ENCODE results near the gene EEF2K.

EEF2K gene

GRCh38 chr16:22333457-22333994 lies 127.4 kb downstream of the EEF2K start:
- Histone ChIP-seq H4K8ac (ENCODE audit: low read depth, low read length) (no peak overlapping the region), H2BK5ac (ENCODE audit: low read length) (no peak overlapping the region), H3K79me1 (ENCODE audit: low read depth, low read length) (no peaks in the 10 kb centered on the region), H3K4me1 (ENCODE audit: control insufficient read depth in 2 of 2, insufficient read depth in 1 of 2, low read depth in 1 of 2, low read length in 2 of 2) (no peaks in the 10 kb centered on the region), H3K23ac (ENCODE audit: low read depth, low read length, poor library complexity) (no peak overlapping the region), H2BK15ac (ENCODE audit: low read length) (no peak overlapping the region), H3K4me3 (ENCODE audit: low read length in 2 of 2) (no peak overlapping the region), H3K27ac (replicated peaks; ENCODE audit: low read length) (no peak overlapping the region), H3K36me3 (replicated peaks in 1 of 2; ENCODE audit: control insufficient read depth in 2 of 2, insufficient read depth in 2 of 2, low read length in 2 of 2) (peaks cover 36 to 70% of the 10 kb centered on the region in 2 donors), H2AFZ (ENCODE audit: low read length) (no peak overlapping the region), H2BK12ac (ENCODE audit: low read length) (no peak overlapping the region), H3K4ac (ENCODE audit: low read length) (no peak overlapping the region), H4K91ac (ENCODE audit: low read depth, low read length, poor library complexity) (no peak overlapping the region), H3K27me3 (ENCODE audit: control insufficient read depth in 3 of 3, insufficient read depth in 3 of 3, low read depth in 1 of 3, low read length in 3 of 3) (no peaks in the 10 kb centered on the region), H3K14ac (ENCODE audit: low read length) (no peak overlapping the region), H3K9ac (ENCODE audit: low read depth, low read length, poor library complexity) (no peak overlapping the region), H2AK5ac (ENCODE audit: low read depth, low read length) (no peak overlapping the region), H3K18ac (ENCODE audit: low read length) (no peak overlapping the region), H3K4me2 (ENCODE audit: insufficient read depth, low read length, poor library complexity, severe bottlenecking) (no peak overlapping the region), H3K9me3 (replicated peaks in 1 of 2; ENCODE audit: control insufficient read depth in 2 of 2, insufficient read depth in 1 of 2, low read depth in 1 of 2, low read length in 2 of 2) (peaks cover 17 to 26% of the 10 kb centered on the region in 2 donors), H2BK120ac (ENCODE audit: low read depth, low read length) (no peak overlapping the region)
- no peak for DNase-seq (ENCODE audit: low spot score)
- WGBS, 2 donors (ENCODE audit: extremely low coverage in 2 of 2, insufficient read length in 2 of 2, insufficient replicate concordance in 1 of 2): no CpG with 5 or more reads among the region's 6 CpGs

DNA sequence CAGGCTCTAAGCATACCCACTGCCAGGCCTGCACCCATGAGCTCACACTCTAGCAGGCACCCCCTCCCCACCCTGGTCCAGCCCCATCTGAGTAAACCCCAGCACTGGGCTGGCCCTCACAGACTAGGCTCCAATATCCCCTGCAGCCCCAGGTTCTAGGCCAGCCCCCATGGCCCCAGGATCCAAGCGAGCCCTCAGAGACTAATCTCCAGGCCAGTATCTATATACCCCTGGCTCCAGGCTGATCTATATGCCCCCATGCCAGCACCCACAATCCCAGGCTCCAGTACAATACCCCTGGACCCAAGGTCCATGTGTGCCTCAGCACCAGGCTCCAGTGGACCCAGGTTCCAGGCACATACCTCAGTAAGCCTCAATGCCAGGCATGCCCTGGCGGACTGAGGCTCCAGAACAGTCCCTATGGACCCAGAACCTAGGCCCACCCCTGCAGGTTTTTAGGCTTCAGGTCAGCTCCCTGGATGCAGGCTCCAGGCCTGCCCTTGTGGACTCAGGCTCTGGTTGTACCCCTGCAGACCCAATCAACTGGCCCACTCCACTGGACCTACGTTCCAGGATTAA lies 129.7 kb downstream of the EEF2K start:
- peaks cover 28 to 52% of the 10 kb centered on the region in 2 donors for H3K36me3 ChIP-seq (replicated peaks in 1 of 2; ENCODE audit: control insufficient read depth in 2 of 2, insufficient read depth in 2 of 2, low read length in 2 of 2)

DNA sequence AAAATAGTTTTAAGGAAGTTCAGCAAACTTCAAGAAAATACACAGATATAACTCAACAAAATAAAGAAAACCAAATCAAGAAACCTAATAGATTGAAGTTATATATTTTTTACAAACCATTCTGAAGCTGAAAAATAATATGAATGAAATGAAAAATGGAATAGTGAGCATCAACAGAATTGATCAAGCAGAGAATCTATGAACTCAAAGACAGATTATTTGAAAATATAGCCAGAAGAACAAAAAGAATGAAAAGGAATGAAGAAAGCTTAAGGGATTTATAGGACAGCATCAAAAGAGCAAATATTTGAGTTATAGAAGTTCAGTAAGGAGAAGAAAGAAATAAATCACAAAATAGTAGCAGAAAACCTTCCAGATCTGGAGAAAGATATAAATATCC lies 130.5 kb downstream of the EEF2K start:
- H3K18ac ChIP-seq (ENCODE audit: low read length): no peak overlapping the region
- H3K4me2 ChIP-seq (ENCODE audit: insufficient read depth, low read length, poor library complexity, severe bottlenecking): no peak overlapping the region
- H4K91ac ChIP-seq (ENCODE audit: low read depth, low read length, poor library complexity): no peak overlapping the region
- H2BK120ac ChIP-seq (ENCODE audit: low read depth, low read length): no peak overlapping the region
- H2BK12ac ChIP-seq (ENCODE audit: low read length): no peak overlapping the region
- H2BK15ac ChIP-seq (ENCODE audit: low read length): no peak overlapping the region
- no peak overlapping the region for H3K9ac ChIP-seq (ENCODE audit: low read depth, low read length, poor library complexity)
- H2AK5ac ChIP-seq (ENCODE audit: low read depth, low read length): no peak overlapping the region
- peaks cover 24 to 46% of the 10 kb centered on the region in 2 donors for H3K36me3 ChIP-seq (replicated peaks in 1 of 2; ENCODE audit: control insufficient read depth in 2 of 2, insufficient read depth in 2 of 2, low read length in 2 of 2)
- H3K23ac ChIP-seq (ENCODE audit: low read depth, low read length, poor library complexity): no peak overlapping the region
- no peak overlapping the region for H2BK5ac ChIP-seq (ENCODE audit: low read length)
- H3K27me3 ChIP-seq (ENCODE audit: control insufficient read depth in 3 of 3, insufficient read depth in 3 of 3, low read depth in 1 of 3, low read length in 3 of 3): no peaks in the 10 kb centered on the region
- H3K9me3 ChIP-seq (replicated peaks in 1 of 2; ENCODE audit: control insufficient read depth in 2 of 2, insufficient read depth in 1 of 2, low read depth in 1 of 2, low read length in 2 of 2): peaks cover 18 to 29% of the 10 kb centered on the region in 2 donors
- DNase-seq (ENCODE audit: low spot score): no peak
- H3K4ac ChIP-seq (ENCODE audit: low read length): no peak overlapping the region
- H2AFZ ChIP-seq (ENCODE audit: low read length): no peak overlapping the region
- no peak overlapping the region for H3K27ac ChIP-seq (replicated peaks; ENCODE audit: low read length)
- H3K14ac ChIP-seq (ENCODE audit: low read length): no peak overlapping the region
- no peak overlapping the region for H3K4me3 ChIP-seq (ENCODE audit: low read length in 2 of 2)
- no peak overlapping the region for H4K8ac ChIP-seq (ENCODE audit: low read depth, low read length)
- H3K4me1 ChIP-seq (ENCODE audit: control insufficient read depth in 2 of 2, insufficient read depth in 1 of 2, low read depth in 1 of 2, low read length in 2 of 2): no peaks in the 10 kb centered on the region
- H3K79me1 ChIP-seq (ENCODE audit: low read depth, low read length): no peaks in the 10 kb centered on the region

More for the DNA sequence above, 129.7 kb downstream of the EEF2K start:
- H4K91ac ChIP-seq (ENCODE audit: low read depth, low read length, poor library complexity): no peak overlapping the region
- WGBS, 2 donors (ENCODE audit: extremely low coverage in 2 of 2, insufficient read length in 2 of 2, insufficient replicate concordance in 1 of 2): no CpG with 5 or more reads among the region's 3 CpGs
- H3K27me3 ChIP-seq (ENCODE audit: control insufficient read depth in 3 of 3, insufficient read depth in 3 of 3, low read depth in 1 of 3, low read length in 3 of 3): no peaks in the 10 kb centered on the region
- no peak overlapping the region for H2BK12ac ChIP-seq (ENCODE audit: low read length)
- no peaks in the 10 kb centered on the region for H3K79me1 ChIP-seq (ENCODE audit: low read depth, low read length)
- no peak overlapping the region for H3K9ac ChIP-seq (ENCODE audit: low read depth, low read length, poor library complexity)
- H3K23ac ChIP-seq (ENCODE audit: low read depth, low read length, poor library complexity): no peak overlapping the region
- no peak overlapping the region for H3K18ac ChIP-seq (ENCODE audit: low read length)
- H3K27ac ChIP-seq (replicated peaks; ENCODE audit: low read length): no peak overlapping the region
- H3K14ac ChIP-seq (ENCODE audit: low read length): no peak overlapping the region
- no peak overlapping the region for H2BK5ac ChIP-seq (ENCODE audit: low read length)
- no peak for DNase-seq (ENCODE audit: low spot score)
- H2AFZ ChIP-seq (ENCODE audit: low read length): no peak overlapping the region
- peaks cover 17 to 29% of the 10 kb centered on the region in 2 donors for H3K9me3 ChIP-seq (replicated peaks in 1 of 2; ENCODE audit: control insufficient read depth in 2 of 2, insufficient read depth in 1 of 2, low read depth in 1 of 2, low read length in 2 of 2)
- H4K8ac ChIP-seq (ENCODE audit: low read depth, low read length): no peak overlapping the region
- no peak overlapping the region for H2BK120ac ChIP-seq (ENCODE audit: low read depth, low read length)
- no peak overlapping the region for H2BK15ac ChIP-seq (ENCODE audit: low read length)
- no peaks in the 10 kb centered on the region for H3K4me1 ChIP-seq (ENCODE audit: control insufficient read depth in 2 of 2, insufficient read depth in 1 of 2, low read depth in 1 of 2, low read length in 2 of 2)
- no peak overlapping the region for H3K4ac ChIP-seq (ENCODE audit: low read length)
- H3K4me3 ChIP-seq (ENCODE audit: low read length in 2 of 2): no peak overlapping the region
- no peak overlapping the region for H3K4me2 ChIP-seq (ENCODE audit: insufficient read depth, low read length, poor library complexity, severe bottlenecking)
- no peak overlapping the region for H2AK5ac ChIP-seq (ENCODE audit: low read depth, low read length)

- Histone ChIP-seq H2AFZ (ENCODE audit: low read length) (no peak overlapping the region), H4K91ac (ENCODE audit: low read depth, low read length, poor library complexity) (no peak overlapping the region), H3K18ac (ENCODE audit: low read length) (no peak overlapping the region), H3K36me3 (replicated peaks in 1 of 2; ENCODE audit: control insufficient read depth in 2 of 2, insufficient read depth in 2 of 2, low read length in 2 of 2) (peaks cover 21 to 41% of the 10 kb centered on the region in 2 donors), H3K27me3 (ENCODE audit: control insufficient read depth in 3 of 3, insufficient read depth in 3 of 3, low read depth in 1 of 3, low read length in 3 of 3) (no peaks in the 10 kb centered on the region), H4K8ac (ENCODE audit: low read depth, low read length) (no peak overlapping the region), H2BK15ac (ENCODE audit: low read length) (no peak overlapping the region), H3K4ac (ENCODE audit: low read length) (no peak overlapping the region), H3K4me2 (ENCODE audit: insufficient read depth, low read length, poor library complexity, severe bottlenecking) (no peak overlapping the region), H3K4me1 (ENCODE audit: control insufficient read depth in 2 of 2, insufficient read depth in 1 of 2, low read depth in 1 of 2, low read length in 2 of 2) (no peaks in the 10 kb centered on the region), H3K9ac (ENCODE audit: low read depth, low read length, poor library complexity) (no peak overlapping the region), H2BK5ac (ENCODE audit: low read length) (no peak overlapping the region), H3K14ac (ENCODE audit: low read length) (no peak overlapping the region), H2BK120ac (ENCODE audit: low read depth, low read length) (no peak overlapping the region), H3K4me3 (ENCODE audit: low read length in 2 of 2) (no peak overlapping the region), H2AK5ac (ENCODE audit: low read depth, low read length) (no peak overlapping the region), H3K79me1 (ENCODE audit: low read depth, low read length) (no peaks in the 10 kb centered on the region), H2BK12ac (ENCODE audit: low read length) (no peak overlapping the region), H3K23ac (ENCODE audit: low read depth, low read length, poor library complexity) (no peak overlapping the region), H3K9me3 (replicated peaks in 1 of 2; ENCODE audit: control insufficient read depth in 2 of 2, insufficient read depth in 1 of 2, low read depth in 1 of 2, low read length in 2 of 2) (peaks cover 18 to 29% of the 10 kb centered on the region in 2 donors), H3K27ac (replicated peaks; ENCODE audit: low read length) (no peak overlapping the region)
- no peak for DNase-seq (ENCODE audit: low spot score)
Observed at GRCh38 chr16:22337045-22337444, 131.0 kb downstream of the EEF2K start.
